Thyroid gland (tissue), 4 donors: ENCODE results near the gene TP53I13. TPM values are rescaled to one million over a fixed set of nuclear protein-coding genes. Genes with fewer than 3 reads are reported as not detected.

Source experiments
- DNase-seq, 2 donors: peaks; one replicate each; pipeline ENCODE4 v3.0.0-alpha.2; 2019
- H3K27ac ChIP-seq, 3 donors: fragments of 200-600 bp; sonication (generic); 1 replicate in 2 of 3; 2 replicates in 1 of 3; pipeline ENCODE4 v1.5.1; 2016 to 2019; ENCODE audit warnings: mild to moderate bottlenecking in 1 of 3, moderate library complexity in 1 of 3
- H3K27me3 ChIP-seq: fragments of 200-600 bp; sonication (generic); one replicate; pipeline ENCODE4 v1.5.1; 2019
- H3K36me3 ChIP-seq, 2 donors: fragments of 200-600 bp; sonication (generic); one replicate each; pipeline ENCODE4 v1.5.1; 2016 to 2019
- H3K4me1 ChIP-seq, 2 donors: fragments of 200-600 bp; sonication (generic); one replicate each; pipeline ENCODE4 v1.5.1; 2017 to 2019
- H3K4me3 ChIP-seq, 3 donors: fragments of 200-600 bp; sonication (generic); replicated peaks in 1 of 3; 1 replicate in 2 of 3; 2 replicates in 1 of 3; pipeline ENCODE4 v1.5.1; 2016; ENCODE audit warnings: mild to moderate bottlenecking in 1 of 3
- H3K9me3 ChIP-seq: fragments of 200-600 bp; sonication (generic); one replicate; pipeline ENCODE4 v1.5.1; 2017
- CTCF ChIP-seq, 6 experiments: fragments of 200-600 bp in 3 of 6; fragments of 450-650 bp in 3 of 6; sonication (generic) in 3 of 6; IDR thresholded peaks; one replicate each; pipeline ENCODE4 v1.5.1; 2016 to 2019; ENCODE audit warnings: antibody characterized with exemption in 6 of 6, mild to moderate bottlenecking in 2 of 6, inconsistent platforms in 1 of 6, moderate library complexity in 1 of 6
- POLR2A ChIP-seq, 2 donors: fragments of 450-650 bp; IDR thresholded peaks; one replicate each; pipeline ENCODE4 v1.6.1; 2017; ENCODE audit warnings: antibody characterized with exemption in 2 of 2, mild to moderate bottlenecking in 2 of 2, moderate library complexity in 1 of 2
- WGBS, 2 donors: methylation state at CpG; one replicate each; pipeline ENCODE4 v1.1.5; 2017; 5-methylcytosine and 5-hydroxymethylcytosine counted together
- intact Hi-C: fragments of 100-400 bp; cut with DNase I; formaldehyde crosslinking; loops from one replicate; pipeline ENCODE4 v1.15.1; 2023
- total RNA-seq, 4 donors: library from RNA; depleted of rRNA; stranded (reverse); fragments of >200 nt; gene quantifications; one replicate each; pipeline ENCODE4 v1.2.3, GENCODE V29; 2016

The TP53I13 gene
- total RNA-seq, 4 donors from 2014 or later: 54.7 to 79.0 (median 57.4) TPM

- H3K4me3 ChIP-seq: no peak overlapping the region
- H3K36me3 ChIP-seq: peaks cover 34 to 43% of the 10 kb centered on the region in 2 donors
- no peak for DNase-seq
- WGBS, 2 donors: 92 to 94% methylated on average over 3 to 6 of the region's 6 CpGs
- no peaks in the 10 kb centered on the region for H3K27me3 ChIP-seq
- intact Hi-C loops: no loop called here
- H3K9me3 ChIP-seq: no peaks in the 10 kb centered on the region
- H3K27ac ChIP-seq: no peak overlapping the region
- peaks cover 8 to 31% of the 10 kb centered on the region in 2 donors for H3K4me1 ChIP-seq
- TF ChIP-seq POLR2A (IDR thresholded peaks at IDR 0.05) (no peak), CTCF (IDR thresholded peaks at IDR 0.05) (no peak)
These were observed 5.0 kb downstream of the TP53I13 start for GRCh38 chr17:29573558-29573869.

GRCh38 chr17:29573871-29574731, 5.6 kb downstream of the TP53I13 start:
- Histone ChIP-seq H3K27me3 (no peaks in the 10 kb centered on the region), H3K36me3 (peaks cover 34 to 44% of the 10 kb centered on the region in 2 donors), H3K4me1 (peaks cover 8 to 29% of the 10 kb centered on the region in 2 donors), H3K27ac (no peak overlapping the region), H3K9me3 (no peaks in the 10 kb centered on the region), H3K4me3 (no peak overlapping the region)
- 91 to 96% methylated on average over 12 to 13 of the region's 14 CpGs for WGBS, 2 donors
- intact Hi-C loops: no loop called here
- TF ChIP-seq POLR2A (IDR thresholded peaks at IDR 0.05): no peak
- no peak for TF ChIP-seq CTCF (IDR thresholded peaks at IDR 0.05)
- DNase-seq: peak in 1 of 2 donors; percentile 2

- Histone ChIP-seq H3K9me3 (no peaks in the 10 kb centered on the region), H3K4me3 (no peak overlapping the region), H3K4me1 (peaks cover 4 to 21% of the 10 kb centered on the region in 2 donors), H3K27ac (no peak overlapping the region), H3K36me3 (peaks cover 34 to 48% of the 10 kb centered on the region in 2 donors), H3K27me3 (no peaks in the 10 kb centered on the region)
- TF ChIP-seq CTCF (IDR thresholded peaks at IDR 0.05) (no peak), POLR2A (IDR thresholded peaks at IDR 0.05) (no peak)
- WGBS, 2 donors: 86 to 87% methylated on average over 4 to 9 of the region's 17 CpGs
- intact Hi-C loops: no loop called here
- DNase-seq: no peak
These were observed 6.4 kb downstream of the TP53I13 start for GRCh38 chr17:29574732-29575510.

GRCh38 chr17:29575511-29576213, 7.2 kb downstream of the TP53I13 start:
- H3K4me3 ChIP-seq: no peak overlapping the region
- DNase-seq: peak in 1 of 2 donors; percentile 3
- intact Hi-C loops: no loop called here
- no peak overlapping the region for H3K27ac ChIP-seq
- peaks cover 34 to 48% of the 10 kb centered on the region in 2 donors for H3K36me3 ChIP-seq
- peaks cover 4 to 17% of the 10 kb centered on the region in 2 donors for H3K4me1 ChIP-seq
- H3K9me3 ChIP-seq: no peaks in the 10 kb centered on the region
- 92 to 95% methylated on average over 9 to 20 of the region's 28 CpGs for WGBS, 2 donors
- no peaks in the 10 kb centered on the region for H3K27me3 ChIP-seq
- TF ChIP-seq POLR2A (IDR thresholded peaks at IDR 0.05): no peak
- no peak for TF ChIP-seq CTCF (IDR thresholded peaks at IDR 0.05)
